HL-60 (cell line): ENCODE measurements around the gene PADI6.

ENCODE experiments used
- DNase-seq, 2 experiments: peaks; one replicate each; pipeline ENCODE4 v3.0.0-alpha.2; 2010 to 2020; ENCODE audit warnings: low read depth in 1 of 2, low spot score in 1 of 2
- H3K27ac ChIP-seq: fragments of 250-450 bp; sonication (Bioruptor Pico); replicated peaks from 2 replicates; pipeline ENCODE4 v1.5.1; 2020; ENCODE audit warnings: mild to moderate bottlenecking, moderate library complexity
- H3K27me3 ChIP-seq: fragments of 250-450 bp; sonication (Bioruptor Pico); 2 replicates; pipeline ENCODE4 v1.5.1; 2021; ENCODE audit warnings: mild to moderate bottlenecking, moderate library complexity; ENCODE audit not compliant: insufficient read depth, poor library complexity, severe bottlenecking
- H3K4me3 ChIP-seq: replicated peaks from 2 replicates; pipeline ENCODE4 v1.5.1; 2011; ENCODE audit warnings: mild to moderate bottlenecking, control low read depth, low read length; ENCODE audit not compliant: insufficient read depth
- CTCF ChIP-seq: IDR thresholded peaks from one replicate; pipeline ENCODE4 v1.5.1; 2011; ENCODE audit warnings: low read length, control low read depth, inconsistent platforms; ENCODE audit not compliant: insufficient read depth
- GABPA ChIP-seq: IDR thresholded peaks from 2 replicates; pipeline ENCODE4 v1.6.1; 2012; ENCODE audit warnings: low read depth
- POLR2AphosphoS5 ChIP-seq: IDR thresholded peaks from 2 replicates; pipeline ENCODE4 v1.6.1; 2012; ENCODE audit warnings: low read depth
- REST ChIP-seq: IDR thresholded peaks from 2 replicates; pipeline ENCODE4 v1.6.1; 2012; ENCODE audit warnings: low read depth; ENCODE audit not compliant: insufficient replicate concordance
- SPI1 ChIP-seq: IDR thresholded peaks from 2 replicates; pipeline ENCODE4 v1.6.1; 2012; ENCODE audit warnings: low read depth, mild to moderate bottlenecking, borderline replicate concordance

PADI6 gene

GRCh38 chr1:17347769-17348592, 24.0 kb upstream of the PADI6 start:
- Histone ChIP-seq H3K27ac (no peak overlapping the region), H3K4me3 (no peak overlapping the region), H3K27me3 (no peaks in the 10 kb centered on the region)
- DNase-seq: no peak
- no peak for TF ChIP-seq SPI1
- TF ChIP-seq CTCF: no peak
- no peak for TF ChIP-seq POLR2AphosphoS5
- no peak for TF ChIP-seq GABPA
- TF ChIP-seq REST: no peak

GRCh38 chr1:17348593-17349234, 23.3 kb upstream of the PADI6 start:
- no peaks in the 10 kb centered on the region for H3K27me3 ChIP-seq
- DNase-seq: no peak
- no peak overlapping the region for H3K27ac ChIP-seq
- no peak overlapping the region for H3K4me3 ChIP-seq
- no peak for TF ChIP-seq GABPA
- TF ChIP-seq SPI1: no peak
- TF ChIP-seq REST: no peak
- no peak for TF ChIP-seq POLR2AphosphoS5
- no peak for TF ChIP-seq CTCF

- Histone ChIP-seq H3K27ac (no peak overlapping the region), H3K27me3 (no peaks in the 10 kb centered on the region), H3K4me3 (no peak overlapping the region)
- TF ChIP-seq GABPA (no peak), POLR2AphosphoS5 (no peak), REST (no peak), CTCF (no peak), SPI1 (no peak)
- no peak for DNase-seq
These were observed 21.9 kb upstream of the PADI6 start for GRCh38 chr1:17350083-17350482.
